Upper lobe of left lung (tissue), 6 donors: ENCODE data around the gene BPIFB2. TPM values are rescaled to one million over a fixed set of nuclear protein-coding genes. Genes with fewer than 3 reads are reported as not detected.

Source experiments
- ATAC-seq, 2 donors: fragments of 200-7000 bp; cut with Tn5 transposase; one replicate each; pipeline ENCODE4 v1.9.1; 2022; ENCODE audit warnings: mild to moderate bottlenecking in 2 of 2, moderate library complexity in 2 of 2; ENCODE audit not compliant: low FRiP score in 2 of 2
- DNase-seq, 2 donors: peaks; one replicate each; pipeline ENCODE4 v3.0.0-alpha.2; 2019 to 2020
- H3K27ac ChIP-seq, 4 donors: fragments of 200-600 bp; sonication (generic); one replicate each; pipeline ENCODE4 v1.5.1; 2016 to 2019
- H3K27me3 ChIP-seq, 4 donors: fragments of 200-600 bp; sonication (generic); one replicate each; pipeline ENCODE4 v1.5.1; 2017 to 2019
- H3K36me3 ChIP-seq, 4 donors: fragments of 200-600 bp; sonication (generic); one replicate each; pipeline ENCODE4 v1.5.1; 2016 to 2019
- H3K4me1 ChIP-seq, 4 donors: fragments of 200-600 bp; sonication (generic); one replicate each; pipeline ENCODE4 v1.5.1; 2018 to 2019
- H3K4me3 ChIP-seq, 4 donors: fragments of 200-600 bp; sonication (generic); one replicate each; pipeline ENCODE4 v1.5.1; 2017 to 2019; ENCODE audit warnings: mild to moderate bottlenecking in 2 of 4, moderate library complexity in 1 of 4
- H3K9me3 ChIP-seq, 4 donors: fragments of 200-600 bp; sonication (generic); one replicate each; pipeline ENCODE4 v1.5.1; 2018 to 2019
- EP300 ChIP-seq, 4 donors: sonication (generic); formaldehyde crosslinking; IDR thresholded peaks; one replicate each; pipeline ENCODE4 v1.5.1; 2017; ENCODE audit warnings: antibody characterized with exemption in 4 of 4, control low read depth in 2 of 4
- POLR2A ChIP-seq, 4 donors: fragments of 450-650 bp; IDR thresholded peaks; one replicate each; pipeline ENCODE4 v1.5.1; 2016 to 2017; ENCODE audit warnings: antibody characterized with exemption in 4 of 4, mild to moderate bottlenecking in 2 of 4
- POLR2AphosphoS5 ChIP-seq, 2 donors: sonication (generic); formaldehyde crosslinking; IDR thresholded peaks; one replicate each; pipeline ENCODE4 v1.5.1; 2017; ENCODE audit warnings: antibody characterized with exemption in 2 of 2
- WGBS, 2 donors: methylation state at CpG; one replicate each; pipeline ENCODE4 v1.1.5; 2017 to 2018; 5-methylcytosine and 5-hydroxymethylcytosine counted together
- total RNA-seq, 6 donors: library from RNA; depleted of rRNA in 4 of 6; stranded (reverse); fragments of >200 nt in 4 of 6; gene quantifications; one replicate each; pipeline versions ENCODE4 v1.1.0 to v1.2.1, GENCODE V29; 2016 to 2021
- TF ChIP-seq, protein P1 (sequence below), 6 experiments: fragments of 450-650 bp in 4 of 6; fragments of 200-600 bp in 2 of 6; sonication (generic) in 2 of 6; IDR thresholded peaks; one replicate each; pipeline ENCODE4 v1.5.1; 2016 to 2019; ENCODE audit warnings: antibody characterized with exemption in 6 of 6
- donor health status: DM: no; HTN: no; CAD: no; lungs with moderate emphysema.
- donor health status: DM: no; HTN: yes; CAD: no; lungs with severe emphysema.

The BPIFB2 gene
- total RNA-seq, 6 donors from 2014 or later, result 0.23 to 3.1 (median 0.27) TPM; not detected in 3

DNA sequence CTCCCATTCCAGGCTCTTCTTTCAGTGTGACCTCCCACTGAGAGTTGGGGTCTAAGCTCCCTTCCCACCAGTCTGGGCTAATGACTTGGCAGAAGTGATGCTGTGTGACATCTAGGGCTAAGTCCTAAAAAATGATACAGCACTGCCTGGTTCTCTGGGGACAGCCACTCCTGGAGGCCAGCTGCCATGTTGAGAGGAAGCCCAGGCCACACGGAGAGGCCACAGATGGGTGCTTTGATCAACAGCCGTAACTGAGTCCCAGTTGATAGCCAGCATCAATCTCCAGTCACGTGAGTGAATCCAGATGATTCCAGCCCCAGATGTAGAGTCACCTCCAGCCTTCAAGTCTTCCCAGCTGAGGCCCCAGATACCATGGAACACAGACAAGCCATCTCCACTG lies 17.1 kb upstream of the BPIFB2 start:
- H3K36me3 ChIP-seq, result no peaks in the 10 kb centered on the region
- peaks cover 0 to 6% (median 6%) of the 10 kb centered on the region in 4 donors for H3K9me3 ChIP-seq
- no peak for ATAC-seq
- no peaks in the 10 kb centered on the region for H3K4me1 ChIP-seq
- 56 to 100% methylated on average over 1 to 3 of the region's 3 CpGs for WGBS, 2 donors
- TF ChIP-seq EP300 (IDR thresholded peaks at IDR 0.05) (no peak), POLR2AphosphoS5 (IDR thresholded peaks at IDR 0.05) (no peak), POLR2A (IDR thresholded peaks at IDR 0.05) (no peak)
- TF ChIP-seq, protein P1, sequence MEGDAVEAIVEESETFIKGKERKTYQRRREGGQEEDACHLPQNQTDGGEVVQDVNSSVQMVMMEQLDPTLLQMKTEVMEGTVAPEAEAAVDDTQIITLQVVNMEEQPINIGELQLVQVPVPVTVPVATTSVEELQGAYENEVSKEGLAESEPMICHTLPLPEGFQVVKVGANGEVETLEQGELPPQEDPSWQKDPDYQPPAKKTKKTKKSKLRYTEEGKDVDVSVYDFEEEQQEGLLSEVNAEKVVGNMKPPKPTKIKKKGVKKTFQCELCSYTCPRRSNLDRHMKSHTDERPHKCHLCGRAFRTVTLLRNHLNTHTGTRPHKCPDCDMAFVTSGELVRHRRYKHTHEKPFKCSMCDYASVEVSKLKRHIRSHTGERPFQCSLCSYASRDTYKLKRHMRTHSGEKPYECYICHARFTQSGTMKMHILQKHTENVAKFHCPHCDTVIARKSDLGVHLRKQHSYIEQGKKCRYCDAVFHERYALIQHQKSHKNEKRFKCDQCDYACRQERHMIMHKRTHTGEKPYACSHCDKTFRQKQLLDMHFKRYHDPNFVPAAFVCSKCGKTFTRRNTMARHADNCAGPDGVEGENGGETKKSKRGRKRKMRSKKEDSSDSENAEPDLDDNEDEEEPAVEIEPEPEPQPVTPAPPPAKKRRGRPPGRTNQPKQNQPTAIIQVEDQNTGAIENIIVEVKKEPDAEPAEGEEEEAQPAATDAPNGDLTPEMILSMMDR (IDR thresholded peaks at IDR 0.05), result no peak
- no peak overlapping the region for H3K27ac ChIP-seq
- H3K4me3 ChIP-seq, result no peak overlapping the region
- no peaks in the 10 kb centered on the region for H3K27me3 ChIP-seq
- no peak for DNase-seq

DNA sequence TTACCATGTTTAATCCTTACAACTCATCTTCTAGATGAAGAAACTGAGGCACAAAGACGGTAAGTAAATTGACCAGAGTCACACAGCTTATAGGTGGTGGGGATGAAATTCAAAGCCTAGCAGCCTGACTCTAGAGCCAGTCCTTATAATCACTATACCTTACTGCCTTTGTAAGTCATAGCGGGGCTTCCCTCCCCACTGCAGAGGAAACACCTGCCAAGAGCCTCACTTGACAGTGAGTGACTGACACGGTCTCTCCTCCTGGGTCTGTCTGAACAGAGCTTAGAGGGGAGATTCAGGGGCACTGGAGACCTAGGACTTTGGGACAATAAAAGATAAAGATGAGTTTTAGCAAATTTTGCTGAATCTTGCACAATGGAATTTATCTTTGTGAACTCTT lies 16.1 kb upstream of the BPIFB2 start:
- no peak overlapping the region for H3K27ac ChIP-seq
- peaks cover 0 to 8% (median 7%) of the 10 kb centered on the region in 4 donors for H3K9me3 ChIP-seq
- no peaks in the 10 kb centered on the region for H3K27me3 ChIP-seq
- DNase-seq (no peak), ATAC-seq (no peak)
- no peak overlapping the region for H3K4me3 ChIP-seq
- TF ChIP-seq POLR2AphosphoS5 (IDR thresholded peaks at IDR 0.05) (no peak), POLR2A (IDR thresholded peaks at IDR 0.05) (no peak), EP300 (IDR thresholded peaks at IDR 0.05) (no peak)
- TF ChIP-seq, protein P1 (IDR thresholded peaks at IDR 0.05), result no peak
- WGBS, 2 donors, result 46 to 54% methylated on average over 3 of the region's 3 CpGs
- no peaks in the 10 kb centered on the region for H3K36me3 ChIP-seq
- H3K4me1 ChIP-seq, result no peaks in the 10 kb centered on the region

GRCh38 chr20:32991792-32992641 lies 15.5 kb upstream of the BPIFB2 start:
- 86 to 88% methylated on average over 8 of the region's 8 CpGs for WGBS, 2 donors
- Histone ChIP-seq H3K4me1 (no peaks in the 10 kb centered on the region), H3K9me3 (peaks cover 0 to 8% (median 7%) of the 10 kb centered on the region in 4 donors), H3K4me3 (no peak overlapping the region), H3K36me3 (no peaks in the 10 kb centered on the region), H3K27me3 (no peaks in the 10 kb centered on the region), H3K27ac (no peak overlapping the region)
- ATAC-seq (no peak), DNase-seq (no peak)
- TF ChIP-seq EP300 (IDR thresholded peaks at IDR 0.05) (no peak), POLR2AphosphoS5 (IDR thresholded peaks at IDR 0.05) (no peak), POLR2A (IDR thresholded peaks at IDR 0.05) (no peak)
- TF ChIP-seq, protein P1 (IDR thresholded peaks at IDR 0.05), result no peak

DNA sequence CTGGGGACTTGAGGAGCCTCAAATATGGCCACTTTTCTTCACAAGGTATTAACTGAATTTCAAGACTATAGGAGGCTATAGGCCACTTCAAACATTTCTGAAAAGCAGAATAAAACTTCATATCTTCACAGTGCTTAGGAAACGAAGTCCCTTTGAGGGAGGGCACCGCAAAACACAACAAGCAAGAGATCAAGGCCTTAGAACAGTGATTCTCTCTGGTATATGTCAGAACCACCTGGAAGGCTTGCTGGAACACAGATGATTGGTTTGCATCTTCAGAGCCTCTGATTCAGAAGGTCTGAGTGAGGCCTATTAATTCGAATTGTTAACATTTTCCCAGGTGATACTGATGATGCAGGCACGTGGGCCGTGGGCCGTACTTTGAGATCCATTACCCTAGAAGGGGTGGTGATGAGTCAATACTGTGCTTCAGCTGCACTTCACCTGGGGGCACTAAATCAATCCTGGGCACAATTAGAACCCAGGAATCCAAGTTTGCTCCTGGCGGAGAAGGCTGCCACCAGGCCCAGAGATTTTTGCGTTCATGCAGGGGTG lies 13.9 kb upstream of the BPIFB2 start:
- Histone ChIP-seq H3K27ac (no peak overlapping the region), H3K4me1 (no peaks in the 10 kb centered on the region), H3K4me3 (no peak overlapping the region), H3K27me3 (no peaks in the 10 kb centered on the region), H3K9me3 (peaks cover 0 to 8% (median 7%) of the 10 kb centered on the region in 4 donors), H3K36me3 (no peaks in the 10 kb centered on the region)
- TF ChIP-seq EP300 (IDR thresholded peaks at IDR 0.05) (no peak), POLR2AphosphoS5 (IDR thresholded peaks at IDR 0.05) (no peak), POLR2A (IDR thresholded peaks at IDR 0.05) (no peak)
- TF ChIP-seq, protein P1 (IDR thresholded peaks at IDR 0.05), result no peak
- DNase-seq (no peak), ATAC-seq (no peak)
- 83 to 90% methylated on average over 8 of the region's 8 CpGs for WGBS, 2 donors
